NT2/D1 (cell line): ENCODE results near the gene ARHGEF39.
"Not testable (repeated sequence)": the region's sequence is repeated elsewhere in the genome, so short reads cannot be mapped to it uniquely, and the experiment has no call there.

Experiments used
- SUZ12 ChIP-seq: IDR thresholded peaks from 2 replicates; pipeline ENCODE4 v1.6.1; 2011; ENCODE audit not compliant: insufficient read length, insufficient read depth; ENCODE audit errors: extremely low read depth
- YY1 ChIP-seq: IDR thresholded peaks from 2 replicates; pipeline ENCODE4 v1.6.1; 2011; ENCODE audit not compliant: insufficient read length, insufficient read depth
- ZNF274 ChIP-seq: IDR thresholded peaks from 2 replicates; pipeline ENCODE4 v1.6.1; 2011; ENCODE audit warnings: mild to moderate bottlenecking, low read depth, low read length

DNA sequence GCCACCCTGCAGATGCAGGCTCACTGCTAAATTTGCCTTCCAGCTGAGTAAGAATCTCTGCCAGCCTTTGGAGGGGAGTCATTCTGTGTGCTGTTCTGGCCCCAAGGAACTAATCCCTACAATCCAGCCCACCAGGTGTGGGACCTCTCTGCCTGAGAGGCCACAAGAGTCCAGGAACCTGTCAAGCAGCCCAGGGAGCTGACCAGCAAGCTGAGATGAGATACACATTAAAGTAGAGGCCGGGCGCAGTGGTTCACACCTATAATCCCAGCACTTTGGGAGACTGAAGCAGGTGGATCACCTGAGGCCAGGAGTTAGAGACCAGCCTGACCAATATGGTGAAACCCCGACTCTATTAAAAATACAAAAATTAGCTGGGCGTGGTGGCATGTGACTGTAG lies 52.9 kb downstream of the ARHGEF39 start:
- not testable (repeated sequence) for TF ChIP-seq ZNF274, YY1, SUZ12
